ENCODE data around the gene CACYBP. TPM values are rescaled to one million over a fixed set of nuclear protein-coding genes. Genes with fewer than 3 reads are reported as not detected.

Gene CACYBP
- total RNA-seq, 4 donors from 2014 or later: 65.9 to 104 (median 83.4) TPM

DNA sequence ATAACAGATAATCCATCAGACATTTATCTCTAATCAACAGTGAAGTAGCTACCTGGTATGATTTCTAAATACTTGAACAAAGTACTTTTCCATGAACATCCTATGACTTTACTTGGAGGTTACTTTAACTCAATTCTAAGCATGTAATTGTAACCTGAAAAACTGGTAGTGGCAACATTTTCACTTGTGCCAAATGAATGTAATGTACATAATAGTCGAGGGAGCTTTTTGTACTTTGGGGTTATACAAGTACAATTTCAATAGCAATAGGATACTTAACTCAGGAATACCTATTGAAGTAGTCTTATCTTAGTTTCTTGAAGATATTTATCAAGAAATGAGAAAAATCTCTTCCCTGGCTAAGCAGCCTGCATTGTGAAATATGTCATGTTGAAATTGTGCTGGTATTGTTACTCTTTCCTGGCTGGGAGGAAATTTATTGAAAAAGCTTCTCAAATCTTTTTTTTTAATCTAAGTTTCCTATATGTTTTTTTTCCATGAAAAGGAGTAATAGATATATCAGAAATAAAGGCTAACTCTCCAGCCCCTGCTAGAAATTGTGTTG is 33.7 kb upstream of the CACYBP start:
- TF ChIP-seq CTCF (IDR thresholded peaks at IDR 0.05) (no peak), POLR2A (IDR thresholded peaks at IDR 0.05) (no peak)
- peaks cover 4 to 15% of the 10 kb centered on the region in 2 donors for H3K4me1 ChIP-seq
- intact Hi-C loops (cut with DNase I; ENCODE audit: low total_unique reads): no loop called here
- H3K36me3 ChIP-seq: no peaks in the 10 kb centered on the region
- no peak overlapping the region for H3K4me3 ChIP-seq
- H3K9me3 ChIP-seq: no peaks in the 10 kb centered on the region
- H3K27me3 ChIP-seq: no peaks in the 10 kb centered on the region
- H3K27ac ChIP-seq: peak overlapping the region; percentile 71 to 84
- DNase-seq: no peak

DNA sequence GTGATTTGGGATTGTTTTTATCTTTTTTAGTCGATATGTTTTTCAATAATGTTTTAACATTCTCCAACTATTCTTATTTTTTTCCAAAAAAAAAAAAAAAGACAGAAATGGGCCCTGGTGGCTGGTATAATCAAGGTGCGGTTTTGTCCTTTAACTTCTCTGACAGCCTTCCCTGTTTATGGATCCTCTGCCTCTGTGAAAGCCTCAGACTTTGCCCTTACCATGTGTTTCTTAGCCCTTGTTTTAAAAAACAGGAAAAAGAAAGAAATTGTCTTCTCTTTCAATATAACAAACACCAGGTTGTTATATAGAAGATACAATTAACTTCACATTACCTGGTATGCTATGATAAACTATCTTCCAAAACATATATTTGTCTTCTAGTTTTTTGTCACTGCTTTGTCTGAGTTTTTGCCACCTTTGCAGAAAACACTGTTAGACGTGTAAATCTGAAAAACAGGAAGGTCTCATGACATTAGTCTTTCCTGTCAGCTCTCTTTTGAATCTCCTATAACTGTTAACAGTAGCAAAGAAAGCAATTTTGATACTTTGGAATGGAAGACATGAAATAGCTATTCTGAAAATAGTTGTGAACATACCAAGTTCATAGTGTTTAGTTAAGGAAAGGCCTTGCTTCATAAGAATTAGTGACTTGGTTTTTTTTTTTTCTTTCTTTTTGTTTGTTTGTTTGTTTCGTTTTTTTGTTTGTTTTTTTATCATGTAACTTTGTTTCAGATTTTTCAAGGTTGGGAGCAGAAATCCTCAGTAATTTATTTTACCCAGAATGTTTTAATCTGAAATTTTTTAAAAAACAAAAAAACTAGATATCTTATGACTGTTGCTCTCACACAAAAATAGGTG is 31.7 kb upstream of the CACYBP start:
- intact Hi-C loops (cut with DNase I; ENCODE audit: low total_unique reads): no loop called here
- Histone ChIP-seq H3K9me3 (no peaks in the 10 kb centered on the region), H3K4me3 (no peak overlapping the region), H3K27ac (peak overlapping the region; percentile 28 to 71), H3K36me3 (no peaks in the 10 kb centered on the region), H3K27me3 (no peaks in the 10 kb centered on the region), H3K4me1 (peaks cover 4 to 15% of the 10 kb centered on the region in 2 donors)
- no peak for DNase-seq
- TF ChIP-seq CTCF (IDR thresholded peaks at IDR 0.05): no peak
- TF ChIP-seq POLR2A (IDR thresholded peaks at IDR 0.05): no peak

- Histone ChIP-seq H3K4me1 (peaks cover 0 to 15% of the 10 kb centered on the region in 2 donors), H3K27ac (peak overlapping the region in 1 of 2 donors; percentile 71), H3K9me3 (no peaks in the 10 kb centered on the region), H3K27me3 (no peaks in the 10 kb centered on the region), H3K4me3 (no peak overlapping the region), H3K36me3 (no peaks in the 10 kb centered on the region)
- DNase-seq: no peak
- intact Hi-C loops (cut with DNase I; ENCODE audit: low total_unique reads): no loop called here
- TF ChIP-seq CTCF (IDR thresholded peaks at IDR 0.05) (no peak), POLR2A (IDR thresholded peaks at IDR 0.05) (no peak)
These were observed 30.9 kb upstream of the CACYBP start for GRCh38 chr1:174968750-174969244.

GRCh38 chr1:174969977-174970376 is 29.8 kb upstream of the CACYBP start:
- H3K36me3 ChIP-seq: no peaks in the 10 kb centered on the region
- H3K9me3 ChIP-seq: no peaks in the 10 kb centered on the region
- H3K27ac ChIP-seq: no peak overlapping the region
- no peaks in the 10 kb centered on the region for H3K27me3 ChIP-seq
- no peak overlapping the region for H3K4me3 ChIP-seq
- H3K4me1 ChIP-seq: peaks cover 0 to 15% of the 10 kb centered on the region in 2 donors
- intact Hi-C loops (cut with DNase I; ENCODE audit: low total_unique reads): no loop called here
- no peak for TF ChIP-seq CTCF (IDR thresholded peaks at IDR 0.05)
- no peak for TF ChIP-seq POLR2A (IDR thresholded peaks at IDR 0.05)
- DNase-seq: no peak

- Histone ChIP-seq H3K4me1 (peaks cover 0 to 13% of the 10 kb centered on the region in 2 donors), H3K27me3 (no peaks in the 10 kb centered on the region), H3K4me3 (no peak overlapping the region), H3K27ac (no peak overlapping the region), H3K36me3 (no peaks in the 10 kb centered on the region), H3K9me3 (no peaks in the 10 kb centered on the region)
- intact Hi-C loops (cut with DNase I; ENCODE audit: low total_unique reads): no loop called here
- DNase-seq: no peak
- TF ChIP-seq POLR2A (IDR thresholded peaks at IDR 0.05): no peak
- TF ChIP-seq CTCF (IDR thresholded peaks at IDR 0.05): no peak
These were observed 28.3 kb upstream of the CACYBP start for GRCh38 chr1:174971466-174971865.
